Measurements from ENCODE around the gene PDCD2L. TPM values are rescaled to one million over a fixed set of nuclear protein-coding genes. Genes with fewer than 3 reads are reported as not detected.

Gene PDCD2L
- polyA plus RNA-seq (2012; ENCODE audit: missing spikeins), result 48.8 TPM

GRCh38 chr19:34404109-34404909, at the start of gene PDCD2L:
PDCD2L (plus strand) TSS chr19:34404399; CDS start chr19:34404431, 32 bp downstream.
- DNase-seq (ENCODE audit: insufficient read length) (peak; percentile 94), FAIRE-seq (peak; percentile 99)
- TF ChIP-seq POLR2AphosphoS5 (IDR thresholded peaks at IDR 0.05; ENCODE audit: low read depth, low read length) (peak; percentile 86), POLR2A (IDR thresholded peaks at IDR 0.05; ENCODE audit: low read depth, low read length) (peak; percentile 75; the same call in 1 of the 2 replicates), TAF1 (IDR thresholded peaks at IDR 0.05; ENCODE audit: borderline replicate concordance, low read depth, low read length) (no peak; the same call in 1 of the 2 replicates)

DNA sequence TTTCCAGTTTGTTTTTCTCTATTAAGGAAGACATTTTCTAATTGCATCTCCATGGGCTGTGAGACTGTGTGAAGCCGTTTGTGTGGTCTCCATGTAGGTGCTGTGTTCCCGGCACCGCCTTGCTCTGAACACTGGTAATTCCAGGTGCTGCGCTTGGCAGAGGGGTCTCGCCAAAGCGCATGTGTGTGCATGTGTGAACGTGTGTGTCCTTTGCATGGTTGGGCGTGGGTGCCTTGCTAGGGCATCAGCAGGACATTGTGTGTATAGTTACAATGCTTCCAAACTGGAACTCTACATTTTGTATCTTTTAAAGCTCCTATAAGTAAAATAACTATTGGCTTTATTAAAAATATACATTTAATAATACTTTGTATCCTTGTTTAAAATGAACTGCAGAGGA, 49.0 kb upstream of the PDCD2L start:
- FAIRE-seq, result no peak
- no peak for TF ChIP-seq POLR2AphosphoS5 (IDR thresholded peaks at IDR 0.05; ENCODE audit: low read depth, low read length)
- no peak for TF ChIP-seq TAF1 (IDR thresholded peaks at IDR 0.05; ENCODE audit: borderline replicate concordance, low read depth, low read length)
- TF ChIP-seq POLR2A (IDR thresholded peaks at IDR 0.05; ENCODE audit: low read depth, low read length), result no peak
- DNase-seq (ENCODE audit: insufficient read length), result no peak

DNA sequence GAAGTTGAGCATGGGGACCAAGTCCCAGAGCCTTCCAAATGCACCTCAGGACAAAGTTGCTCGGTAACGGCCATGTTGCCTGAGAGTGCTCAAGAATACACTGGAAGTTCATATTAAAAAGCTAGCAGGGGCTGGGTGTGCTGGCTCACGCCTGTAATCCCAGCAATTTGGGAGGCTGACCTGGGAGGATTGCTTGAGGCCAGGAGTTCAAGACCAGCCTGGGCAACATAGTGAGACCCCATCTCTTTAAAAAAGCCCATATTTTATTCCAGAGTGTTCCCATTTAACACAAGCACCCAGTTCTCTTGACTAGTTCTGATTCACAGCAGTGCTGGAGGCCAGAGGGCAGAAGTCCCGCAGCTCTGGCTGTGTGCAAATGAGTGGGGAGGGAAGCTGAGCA, 47.3 kb upstream of the PDCD2L start:
- FAIRE-seq, result no peak

DNA sequence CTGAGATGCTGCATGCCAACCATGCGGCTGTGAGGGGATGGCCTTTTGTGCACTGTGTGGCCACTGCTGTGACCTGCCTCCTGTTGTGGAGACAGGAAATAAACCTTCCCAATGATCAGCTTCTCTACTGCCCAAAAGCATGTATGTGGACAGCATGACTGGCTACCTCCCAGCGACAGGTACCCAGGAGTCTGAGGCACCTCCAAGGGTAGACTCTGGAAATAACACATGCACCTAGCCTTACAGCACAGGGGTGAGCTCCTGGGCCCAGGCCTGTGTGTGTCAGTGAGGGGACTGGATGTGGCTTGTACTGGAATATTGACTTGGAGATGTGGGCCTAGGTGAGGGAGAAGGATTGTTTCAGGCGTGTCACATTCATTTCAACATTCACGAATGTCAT, 46.8 kb upstream of the PDCD2L start:
- TF ChIP-seq TAF1 (IDR thresholded peaks at IDR 0.05; ENCODE audit: borderline replicate concordance, low read depth, low read length), result no peak
- TF ChIP-seq POLR2A (IDR thresholded peaks at IDR 0.05; ENCODE audit: low read depth, low read length), result no peak
- TF ChIP-seq POLR2AphosphoS5 (IDR thresholded peaks at IDR 0.05; ENCODE audit: low read depth, low read length), result no peak
- no peak for FAIRE-seq
- DNase-seq (ENCODE audit: insufficient read length), result no peak

More for the DNA sequence above, 47.3 kb upstream of the PDCD2L start:
- DNase-seq (ENCODE audit: insufficient read length), result no peak
- TF ChIP-seq TAF1 (IDR thresholded peaks at IDR 0.05; ENCODE audit: borderline replicate concordance, low read depth, low read length), result no peak
- no peak for TF ChIP-seq POLR2AphosphoS5 (IDR thresholded peaks at IDR 0.05; ENCODE audit: low read depth, low read length)
- no peak for TF ChIP-seq POLR2A (IDR thresholded peaks at IDR 0.05; ENCODE audit: low read depth, low read length)

DNA sequence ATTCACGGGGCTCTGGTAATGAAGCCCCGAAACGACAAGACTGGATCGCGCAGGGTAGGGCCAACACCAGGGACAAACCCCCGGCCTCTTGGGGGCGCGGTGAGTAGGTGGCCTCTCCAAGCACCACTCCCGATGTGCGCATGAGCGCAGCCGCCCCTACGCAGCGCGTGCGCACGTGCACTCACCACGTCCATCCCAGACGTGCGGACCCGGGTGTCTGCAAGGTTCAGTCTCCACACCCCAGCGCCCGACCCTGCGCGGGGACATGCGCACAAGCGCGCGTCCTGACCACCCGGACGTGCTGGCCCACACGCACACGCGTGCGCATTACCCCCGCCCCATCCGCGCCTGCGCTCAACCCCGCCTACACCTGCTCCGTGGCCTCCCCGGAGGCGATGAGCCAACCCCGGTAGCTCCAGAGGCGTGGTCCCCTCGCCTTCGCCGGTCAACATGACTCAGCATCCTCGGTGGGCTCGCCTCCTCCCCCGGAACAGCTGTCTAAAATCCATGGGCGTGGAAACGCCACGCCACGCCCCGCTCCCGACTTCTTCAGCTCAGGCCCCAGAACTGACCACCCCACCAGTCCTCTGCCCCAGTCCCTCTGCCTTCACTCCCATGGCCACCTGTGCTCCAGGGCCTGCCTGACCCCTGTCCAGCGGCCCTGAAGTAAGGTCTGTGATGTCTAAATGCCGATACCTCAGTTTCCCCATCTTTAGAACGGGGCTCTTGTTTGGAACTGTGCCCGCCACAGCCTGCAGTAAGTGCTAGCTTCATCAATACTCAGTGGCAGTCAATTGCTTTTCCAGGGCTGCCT, 44.9 kb upstream of the PDCD2L start:
- peak; percentile 96 for DNase-seq (ENCODE audit: insufficient read length)
- FAIRE-seq, result peak; percentile 99
- no peak for TF ChIP-seq TAF1 (IDR thresholded peaks at IDR 0.05; ENCODE audit: borderline replicate concordance, low read depth, low read length)
- peak; percentile 51; the same call in 1 of the 2 replicates for TF ChIP-seq POLR2A (IDR thresholded peaks at IDR 0.05; ENCODE audit: low read depth, low read length)

GRCh38 chr19:34359954-34360315, 44.3 kb upstream of the PDCD2L start:
- DNase-seq (ENCODE audit: insufficient read length) (no peak), FAIRE-seq (no peak)
- TF ChIP-seq POLR2A (IDR thresholded peaks at IDR 0.05; ENCODE audit: low read depth, low read length) (no peak), POLR2AphosphoS5 (IDR thresholded peaks at IDR 0.05; ENCODE audit: low read depth, low read length) (no peak), TAF1 (IDR thresholded peaks at IDR 0.05; ENCODE audit: borderline replicate concordance, low read depth, low read length) (no peak)

DNA sequence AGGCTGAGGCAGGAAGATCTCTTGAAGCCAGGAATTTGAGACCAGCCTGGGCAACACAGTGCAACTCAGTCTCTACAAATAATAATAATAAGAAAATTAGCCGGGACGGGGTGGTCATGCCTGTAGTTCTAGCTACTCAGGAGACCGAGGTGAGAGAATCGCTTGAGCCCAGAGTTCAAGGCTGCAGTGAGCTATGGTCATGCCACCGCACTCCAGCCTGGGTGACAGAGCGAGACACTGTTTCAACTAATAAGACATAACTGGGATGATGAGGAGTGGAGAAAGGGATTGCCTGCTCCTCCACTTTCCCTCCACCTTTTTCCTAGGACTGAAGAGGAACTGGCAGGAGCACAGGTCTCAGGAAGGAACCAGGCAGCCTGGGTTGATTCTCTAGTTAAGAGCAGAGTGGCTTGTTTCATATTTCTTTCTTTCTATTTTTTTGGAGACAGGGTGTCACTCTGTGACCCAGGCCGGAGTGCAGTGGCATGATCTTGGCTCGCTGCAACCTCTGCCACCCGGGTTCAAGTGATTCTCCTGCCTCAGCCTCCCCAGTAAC, 43.8 kb upstream of the PDCD2L start:
- DNase-seq (ENCODE audit: insufficient read length) (no peak), FAIRE-seq (no peak)
- TF ChIP-seq TAF1 (IDR thresholded peaks at IDR 0.05; ENCODE audit: borderline replicate concordance, low read depth, low read length) (no peak), POLR2AphosphoS5 (IDR thresholded peaks at IDR 0.05; ENCODE audit: low read depth, low read length) (no peak), POLR2A (IDR thresholded peaks at IDR 0.05; ENCODE audit: low read depth, low read length) (no peak)

DNA sequence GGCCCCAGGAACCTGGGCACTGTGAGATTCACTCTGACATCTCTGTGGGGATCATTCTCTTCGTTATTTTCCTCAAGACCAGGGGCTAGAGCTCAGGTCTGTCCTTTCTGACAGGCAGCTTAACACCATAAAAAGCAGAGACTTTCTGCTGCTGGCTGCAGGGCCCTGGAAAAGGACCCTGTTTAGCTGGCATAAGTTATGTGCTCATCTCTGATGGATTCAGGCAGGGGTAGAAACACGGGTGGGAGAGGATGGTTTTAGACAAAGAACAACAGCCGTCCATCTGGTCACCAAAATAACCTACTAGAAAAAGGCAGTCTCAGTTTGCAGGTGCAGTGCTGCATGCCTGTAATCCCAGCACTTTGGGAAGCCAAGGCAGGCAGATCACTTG, 41.5 kb upstream of the PDCD2L start:
- TF ChIP-seq TAF1 (IDR thresholded peaks at IDR 0.05; ENCODE audit: borderline replicate concordance, low read depth, low read length) (no peak), POLR2AphosphoS5 (IDR thresholded peaks at IDR 0.05; ENCODE audit: low read depth, low read length) (no peak)
- DNase-seq (ENCODE audit: insufficient read length) (no peak), FAIRE-seq (no peak)

DNA sequence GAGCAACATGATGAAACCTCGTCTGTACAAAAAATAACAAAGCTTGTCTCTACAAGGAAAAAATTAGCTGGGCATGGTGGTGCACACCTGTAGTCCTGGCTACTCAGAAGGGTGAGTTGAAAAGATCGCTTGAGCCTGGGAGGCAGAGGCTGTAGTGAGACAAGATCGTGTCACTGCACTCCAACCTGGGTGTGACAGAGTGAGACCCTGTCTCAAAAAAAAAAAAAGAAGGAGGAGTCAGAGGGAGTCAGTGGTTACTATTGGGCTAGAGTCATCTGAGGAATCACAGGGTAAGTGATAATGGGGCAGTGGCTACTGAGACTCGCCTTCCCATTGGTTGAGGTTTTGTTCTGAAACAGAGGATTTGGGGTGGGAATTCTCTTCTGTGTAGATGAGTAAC, 41.1 kb upstream of the PDCD2L start:
- TF ChIP-seq POLR2A (IDR thresholded peaks at IDR 0.05; ENCODE audit: low read depth, low read length), result no peak
- no peak for DNase-seq (ENCODE audit: insufficient read length)
- FAIRE-seq, result no peak

GRCh38 chr19:34363930-34364329, 40.3 kb upstream of the PDCD2L start:
- FAIRE-seq, result no peak
- no peak for DNase-seq (ENCODE audit: insufficient read length)
- no peak for TF ChIP-seq POLR2AphosphoS5 (IDR thresholded peaks at IDR 0.05; ENCODE audit: low read depth, low read length)

DNA sequence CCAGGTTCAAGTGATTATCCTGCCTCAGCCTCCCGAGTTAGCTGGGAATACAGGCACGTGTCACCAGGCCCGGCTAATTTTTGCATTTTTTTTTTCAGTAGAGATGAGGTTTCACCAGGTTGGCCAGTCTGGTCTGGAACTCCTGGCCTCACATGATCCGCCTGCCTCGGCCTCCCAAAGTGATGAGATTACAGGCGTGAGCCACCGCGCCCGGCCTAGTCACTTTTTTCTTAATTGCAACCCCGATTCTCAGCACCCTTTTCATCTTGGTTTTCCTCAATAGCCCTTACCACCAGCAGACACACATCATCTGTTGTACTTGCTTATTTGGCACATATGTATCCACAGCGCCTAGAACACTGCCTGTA, 39.8 kb upstream of the PDCD2L start:
- no peak for DNase-seq (ENCODE audit: insufficient read length)
- TF ChIP-seq POLR2A (IDR thresholded peaks at IDR 0.05; ENCODE audit: low read depth, low read length), result no peak
- no peak for TF ChIP-seq POLR2AphosphoS5 (IDR thresholded peaks at IDR 0.05; ENCODE audit: low read depth, low read length)
- no peak for TF ChIP-seq TAF1 (IDR thresholded peaks at IDR 0.05; ENCODE audit: borderline replicate concordance, low read depth, low read length)
- no peak for FAIRE-seq
